Mucosa of descending colon (tissue), 3 donors: ENCODE measurements around the gene ISL2. TPM values are rescaled to one million over a fixed set of nuclear protein-coding genes. Genes with fewer than 3 reads are reported as not detected.

Experiments used
- ATAC-seq: fragments of 200-7000 bp; cut with Tn5 transposase; one replicate; pipeline ENCODE4 v1.9.1; 2020; ENCODE audit warnings: mild to moderate bottlenecking, moderate library complexity
- DNase-seq, 3 donors: peaks; one replicate each; pipeline ENCODE4 v3.0.0-alpha.2; 2020
- H3K36me3 ChIP-seq: fragments of 200-600 bp; one replicate; pipeline ENCODE4 v1.8.0; 2021; ENCODE audit warnings: low read depth, mild to moderate bottlenecking
- H3K4me1 ChIP-seq: fragments of 200-600 bp; one replicate; pipeline ENCODE4 v1.8.0; 2021; ENCODE audit warnings: low read depth, mild to moderate bottlenecking
- H3K4me3 ChIP-seq: fragments of 200-600 bp; one replicate; pipeline ENCODE4 v1.8.0; 2021; ENCODE audit warnings: mild to moderate bottlenecking
- H3K9me3 ChIP-seq: fragments of 200-600 bp; one replicate; pipeline ENCODE4 v1.8.0; 2021; ENCODE audit warnings: mild to moderate bottlenecking
- CTCF ChIP-seq: fragments of 200-600 bp; IDR thresholded peaks from one replicate; pipeline ENCODE4 v1.8.0; 2022; ENCODE audit warnings: antibody characterized with exemption, mild to moderate bottlenecking
- intact Hi-C, 2 donors: fragments of 100-400 bp; cut with DNase I in 1 of 2; cut with micrococcal nuclease in 1 of 2; formaldehyde crosslinking; loops; one replicate each; pipeline versions ENCODE4 v1.11.0 to v1.11.1; 2022; cut with DNase I, micrococcal nuclease
- total RNA-seq, 3 donors: library from RNA; stranded (reverse); fragmentation: NEBNext Ultra II Directional in 2 of 3; extraction: Animal tissue kit (Norgen Biotek cat#: 25700) in 2 of 3; gene quantifications; one replicate each; pipeline versions ENCODE4 v1.2.1 to v1.2.4, GENCODE V29; 2021 to 2023
- donor health status: DM: no; HTN: no; CAD: no; lungs with moderate emphysema.
- donor health status: DM: no; HTN: no; CAD: no.
- donor health status: DM: no; HTN: yes; CAD: no.

ISL2 gene
- total RNA-seq, 3 donors from 2014 or later: 0.51 to 2.1 (median 0.87) TPM

GRCh38 chr15:76328958-76329357, 7.6 kb upstream of the ISL2 start:
- intact Hi-C loops: loop anchor here in 1 of 2 donors (10.0 kb wide), 1 partner anchor 124 kb away; no protein-coding TSS in a partner anchor
- no peak for DNase-seq
- no peak for TF ChIP-seq CTCF

GRCh38 chr15:76330080-76330680, 6.4 kb upstream of the ISL2 start:
- Histone ChIP-seq H3K36me3 (no peaks in the 10 kb centered on the region), H3K9me3 (no peaks in the 10 kb centered on the region), H3K4me1 (peaks cover 2% of the 10 kb centered on the region), H3K4me3 (no peak overlapping the region)
- intact Hi-C loops: loop anchor here in 1 of 2 donors (10.0 kb wide), 1 partner anchor 145 kb away; no protein-coding TSS in a partner anchor
- peak in 2 of 3 donors; percentile 52 to 64 for DNase-seq
- peak; percentile 30 for TF ChIP-seq CTCF
- ATAC-seq: peak; percentile 85

More at GRCh38 chr15:76328958-76329357, 7.6 kb upstream of the ISL2 start:
- ATAC-seq: no peak
- Histone ChIP-seq H3K4me1 (no peaks in the 10 kb centered on the region), H3K36me3 (no peaks in the 10 kb centered on the region), H3K4me3 (no peak overlapping the region), H3K9me3 (no peaks in the 10 kb centered on the region)

GRCh38 chr15:76332796-76333195, 3.8 kb upstream of the ISL2 start:
- H3K4me3 ChIP-seq: no peak overlapping the region
- no peaks in the 10 kb centered on the region for H3K36me3 ChIP-seq
- peaks cover 22% of the 10 kb centered on the region for H3K4me1 ChIP-seq
- DNase-seq (no peak), ATAC-seq (no peak)
- intact Hi-C loops: loop anchor here in 1 of 2 donors (10.0 kb wide), 1 partner anchor 148 kb away; no protein-coding TSS in a partner anchor
- H3K9me3 ChIP-seq: no peaks in the 10 kb centered on the region
- TF ChIP-seq CTCF: no peak

GRCh38 chr15:76333309-76333708, 3.3 kb upstream of the ISL2 start:
- H3K4me1 ChIP-seq: peaks cover 25% of the 10 kb centered on the region
- TF ChIP-seq CTCF: no peak
- ATAC-seq (no peak), DNase-seq (no peak)
- H3K4me3 ChIP-seq: no peak overlapping the region
- no peaks in the 10 kb centered on the region for H3K9me3 ChIP-seq
- intact Hi-C loops: loop anchor here in 1 of 2 donors (10.0 kb wide), 1 partner anchor 149 kb away; no protein-coding TSS in a partner anchor
- H3K36me3 ChIP-seq: no peaks in the 10 kb centered on the region

GRCh38 chr15:76333720-76334437, 2.7 kb upstream of the ISL2 start:
- no peaks in the 10 kb centered on the region for H3K36me3 ChIP-seq
- ATAC-seq (no peak), DNase-seq (peak in 1 of 3 donors; percentile 19)
- no peak overlapping the region for H3K4me3 ChIP-seq
- H3K9me3 ChIP-seq: no peaks in the 10 kb centered on the region
- peaks cover 27% of the 10 kb centered on the region for H3K4me1 ChIP-seq
- intact Hi-C loops: loop anchor here in 1 of 2 donors (10.0 kb wide), 1 partner anchor 149 kb away; no protein-coding TSS in a partner anchor
- no peak for TF ChIP-seq CTCF
